Stimulated activated CD4-positive, alpha-beta T cell treated with anti-CD3 and anti-CD28 coated beads, TNF-alpha, amount 100 ng/mL, for 4 hours (primary cell): ENCODE data around the gene TMEM225.
"Not testable (repeated sequence)": the region's sequence is repeated elsewhere in the genome, so short reads cannot be mapped to it uniquely, and the experiment has no call there.

Experiments
- DNase-seq, 3 experiments: peaks; one replicate each; pipeline ENCODE4 v3.0.0-alpha.2; 2020; ENCODE audit warnings: low read depth in 3 of 3

Gene TMEM225

GRCh38 chr11:123885570-123885969 is at the start of gene TMEM225:
Gene TMEM225 (minus strand): TSS chr11:123885670. CDS start chr11:123885425, 245 bp downstream.
- DNase-seq: no peak

GRCh38 chr11:123924027-123924426 is 38.6 kb upstream of the TMEM225 start:
- no peak for DNase-seq

- no peak for DNase-seq
Observed at GRCh38 chr11:123920943-123921342, 35.5 kb upstream of the TMEM225 start.

DNA sequence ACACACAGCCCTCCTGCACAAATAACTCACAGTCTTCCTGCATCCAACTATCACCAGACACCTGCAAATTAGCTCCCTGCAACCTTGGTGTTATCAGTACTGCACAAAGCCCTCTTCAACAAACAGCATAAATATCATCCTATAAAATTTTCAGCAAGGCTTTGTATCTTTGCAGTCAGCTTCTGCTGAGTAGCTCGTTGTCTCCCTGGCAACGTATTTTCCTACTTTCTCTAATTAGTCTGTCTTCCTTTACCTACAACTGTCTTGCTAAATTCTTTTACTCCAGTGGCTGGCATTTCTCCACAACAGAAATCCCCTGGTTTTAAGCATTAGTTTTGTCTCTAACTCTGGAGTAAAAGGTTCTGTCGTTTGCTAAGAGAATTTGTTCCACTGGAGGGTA is 20.4 kb upstream of the TMEM225 start:
- DNase-seq: no peak

GRCh38 chr11:123904932-123905331 is 19.5 kb upstream of the TMEM225 start:
- no peak for DNase-seq

- no peak for DNase-seq
Observed at GRCh38 chr11:123903932-123904331, 18.5 kb upstream of the TMEM225 start.

DNA sequence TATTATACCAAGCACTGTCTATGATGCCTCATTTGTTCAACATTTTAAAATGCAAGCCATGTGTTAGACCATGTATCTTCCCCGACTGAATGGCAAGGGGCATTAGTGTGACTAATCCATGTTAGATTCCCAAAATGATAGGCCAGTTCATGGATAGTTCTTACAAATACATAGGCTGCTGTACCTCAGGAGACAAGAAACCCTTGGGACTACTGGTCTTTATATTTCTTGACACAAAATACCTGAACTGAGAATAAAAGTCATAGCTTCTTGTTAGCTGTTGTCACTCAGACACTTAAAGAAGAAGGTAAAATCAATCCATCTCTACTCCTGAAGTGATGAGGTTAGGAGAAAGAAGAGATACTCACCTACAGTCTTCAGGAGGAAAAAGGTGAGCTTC is 16.4 kb upstream of the TMEM225 start, which contains the start of gene OR8D4:
TSS of gene OR8D4 (plus strand) at position 301 of the 400 bp plus-strand sequence. CDS start 4,265 bp downstream, outside the sequence.
- no peak for DNase-seq

GRCh38 chr11:123899792-123900191 is 14.3 kb upstream of the TMEM225 start:
- DNase-seq: no peak

DNA sequence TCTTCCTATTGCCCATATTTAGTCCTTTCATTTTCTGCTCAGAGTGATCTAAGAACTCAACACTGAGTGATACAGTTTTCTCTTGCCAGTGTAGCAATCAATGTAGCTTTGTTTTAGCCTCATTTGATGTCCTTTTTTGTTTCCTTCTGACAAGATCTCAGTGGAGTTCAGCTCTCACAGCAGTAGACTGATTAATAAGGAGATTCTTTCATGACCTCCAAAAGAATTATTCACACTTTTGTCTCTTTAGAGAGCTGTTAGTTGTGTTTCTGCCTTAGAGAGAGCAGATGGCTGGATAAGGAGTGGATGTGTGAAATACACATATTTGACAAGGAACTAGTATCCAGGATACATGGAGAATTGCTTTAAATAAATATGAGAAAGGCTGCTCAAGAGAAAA is 6.6 kb upstream of the TMEM225 start:
- no peak for DNase-seq

DNA sequence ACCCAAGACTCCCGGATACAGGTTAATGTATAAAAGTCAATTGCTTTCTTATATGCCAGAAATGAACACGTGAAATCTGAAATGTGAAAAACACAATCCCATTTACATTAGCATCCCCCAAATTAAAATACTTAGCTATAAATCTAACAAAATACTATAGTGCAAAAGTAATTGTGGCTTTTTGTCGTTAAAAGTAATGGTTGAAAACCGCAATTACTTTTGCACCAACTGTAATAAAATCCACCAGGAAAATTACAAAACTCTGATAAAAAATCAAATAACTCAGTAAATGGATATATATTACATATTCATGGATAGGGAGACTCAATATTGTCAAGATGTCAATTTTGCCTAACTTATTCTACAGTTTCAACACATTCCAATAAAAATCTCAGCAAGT is 4.6 kb downstream of the TMEM225 start:
- no peak for DNase-seq

GRCh38 chr11:123867795-123868194 is 17.7 kb downstream of the TMEM225 start:
- not testable (repeated sequence) for DNase-seq

- DNase-seq: not testable (repeated sequence)
Observed at GRCh38 chr11:123865293-123865692, 20.2 kb downstream of the TMEM225 start.

DNA sequence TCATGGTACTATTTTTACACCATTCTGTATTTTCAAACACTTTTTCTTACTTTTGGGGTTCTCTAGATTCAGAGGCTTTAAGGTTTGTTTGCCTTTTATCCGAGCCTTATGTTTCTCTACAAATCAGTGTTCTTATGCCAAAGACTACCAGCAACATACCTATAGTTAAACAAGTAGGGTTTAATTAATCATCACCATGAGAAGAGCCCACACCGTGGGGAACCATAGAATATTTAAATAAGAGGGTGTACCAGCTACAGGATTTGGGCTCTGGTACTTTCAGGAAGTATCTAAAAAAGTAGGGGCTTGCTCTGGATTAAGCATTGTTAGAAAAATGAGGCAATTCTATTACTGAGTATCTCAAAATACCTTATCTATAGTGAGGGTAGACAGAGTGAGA is 25.7 kb downstream of the TMEM225 start:
- no peak for DNase-seq

GRCh38 chr11:123856444-123856843 is 29.0 kb downstream of the TMEM225 start:
- no peak for DNase-seq

GRCh38 chr11:123853038-123853437 is 32.4 kb downstream of the TMEM225 start:
- no peak for DNase-seq

DNA sequence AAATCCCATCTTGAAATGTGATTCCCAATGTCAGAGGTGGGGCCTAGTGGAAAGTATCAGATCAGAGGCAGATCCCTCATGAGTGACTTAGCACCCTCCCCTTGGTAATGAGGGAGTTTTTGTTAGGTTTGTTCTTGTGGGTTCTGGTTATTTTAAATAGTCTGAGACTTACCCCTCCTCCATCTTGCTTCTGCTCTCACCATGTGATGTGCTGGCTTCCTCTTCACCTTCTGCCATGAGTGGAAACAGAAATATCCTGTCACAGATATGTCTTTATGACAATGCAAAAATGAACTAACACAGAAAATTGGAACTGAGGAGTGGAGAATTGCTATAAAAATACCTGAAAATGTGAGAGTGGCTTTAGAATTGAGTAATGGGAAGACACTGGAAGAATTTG is 33.1 kb downstream of the TMEM225 start:
- DNase-seq: no peak

DNA sequence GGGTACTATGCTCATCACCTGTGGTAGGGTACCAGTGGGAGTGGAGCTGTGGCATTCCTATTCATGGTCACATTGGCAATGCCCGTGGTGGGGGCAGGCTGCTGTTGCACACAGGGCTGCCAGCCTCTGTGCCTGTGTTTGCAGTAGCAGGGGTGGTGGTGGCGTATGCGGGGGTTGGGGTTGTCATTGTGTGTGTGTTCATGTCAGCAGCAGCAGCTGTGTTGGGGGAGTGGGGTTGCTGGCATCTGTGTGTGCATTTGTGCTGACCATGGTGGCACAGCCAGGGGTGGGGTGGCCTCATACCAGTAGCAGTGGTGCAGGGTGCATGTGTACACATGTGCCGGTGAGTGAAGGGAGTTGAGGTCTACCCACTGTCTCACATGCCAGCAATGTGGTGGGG is 34.4 kb downstream of the TMEM225 start:
- DNase-seq: no peak

DNA sequence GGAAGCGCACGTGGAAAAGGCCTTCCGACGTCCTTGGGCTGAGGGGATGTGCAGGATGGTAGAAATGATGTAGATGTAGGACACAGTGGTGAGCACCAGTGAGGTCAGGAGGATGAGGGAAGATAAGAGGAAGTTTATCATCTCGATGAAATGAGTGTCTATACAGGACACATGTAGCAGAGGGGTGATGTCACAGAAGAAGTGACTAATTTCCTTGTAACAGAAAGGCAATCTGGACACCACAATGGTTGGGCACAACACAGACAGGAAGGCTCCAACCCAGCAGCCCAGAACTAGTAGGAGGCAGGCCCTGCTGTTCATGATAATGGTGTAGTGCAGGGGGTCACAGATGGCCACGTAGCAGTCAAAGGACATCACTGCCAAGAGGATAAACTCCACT is 44.3 kb downstream of the TMEM225 start:
- DNase-seq: no peak

GRCh38 chr11:123839131-123839530 is 46.3 kb downstream of the TMEM225 start:
- DNase-seq: no peak

- DNase-seq: no peak
Observed at GRCh38 chr11:123838659-123839058, 46.8 kb downstream of the TMEM225 start.

DNA sequence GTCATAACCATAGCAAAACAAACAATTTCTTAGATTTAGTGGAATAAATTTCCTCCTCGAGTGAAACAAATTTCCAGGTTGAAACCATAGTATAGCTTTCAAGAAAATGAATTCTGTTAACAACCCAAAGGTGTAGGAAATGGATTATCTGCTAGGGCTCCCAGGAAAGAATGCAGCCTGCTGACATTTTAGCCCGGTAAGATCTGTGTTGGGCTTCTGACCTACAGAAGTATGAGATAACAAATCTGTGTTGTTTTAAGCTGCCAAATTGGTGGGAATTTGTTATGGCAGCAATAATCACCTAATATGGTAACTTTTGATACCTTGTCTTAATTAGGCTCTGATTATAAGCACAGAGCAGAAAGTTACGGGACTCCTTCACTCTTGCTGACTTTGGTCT is 47.3 kb downstream of the TMEM225 start:
- DNase-seq: no peak

GRCh38 chr11:123833095-123833494 is 52.4 kb downstream of the TMEM225 start:
- no peak for DNase-seq
